NCI-H1417 treated with DMSO at 0.1 percent for 48 hours (cell line): ENCODE data around the gene SOX13.
"Not testable (repeated sequence)": the region's sequence is repeated elsewhere in the genome, so short reads cannot be mapped to it uniquely, and the experiment has no call there.

Source experiments
- DNase-seq: peaks from one replicate; lab custom pipeline; 2025; lab: John Stamatoyannopoulos, UW

The SOX13 gene

DNA sequence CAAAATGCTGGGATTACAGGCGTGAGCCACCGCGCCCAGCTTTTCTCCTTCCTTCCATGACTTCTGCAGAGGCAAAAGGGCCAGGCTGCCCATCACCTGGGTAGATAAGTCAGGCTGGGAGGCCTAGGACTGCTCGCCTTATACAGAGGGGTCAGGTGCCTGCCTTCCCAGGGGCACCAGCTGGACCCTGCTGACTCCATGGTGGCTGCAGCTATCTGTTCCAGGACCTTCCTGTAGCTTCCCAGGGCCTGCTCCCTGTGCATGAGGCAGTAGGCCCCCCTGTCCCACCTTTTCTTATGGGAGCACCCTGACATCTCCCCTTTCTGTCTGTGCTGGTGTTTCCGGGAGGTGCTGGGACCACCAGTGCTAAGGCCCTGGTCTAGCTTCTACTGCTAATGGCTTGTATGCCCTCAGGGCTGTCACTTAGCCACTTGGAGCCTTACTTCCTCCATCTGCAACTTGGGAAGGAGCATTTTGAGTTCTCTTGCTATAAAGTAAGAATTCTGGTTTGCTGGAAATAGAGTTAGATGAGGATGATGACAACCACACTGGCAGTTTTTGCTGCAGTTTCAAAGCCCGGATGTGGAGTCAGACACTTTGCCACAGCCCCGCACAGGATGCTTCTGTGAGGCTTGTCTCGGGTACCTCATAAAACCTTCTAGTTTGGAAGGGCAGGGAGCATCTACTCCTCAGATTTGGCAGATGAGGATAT, 14.4 kb downstream of the SOX13 start:
- DNase-seq: no peak

DNA sequence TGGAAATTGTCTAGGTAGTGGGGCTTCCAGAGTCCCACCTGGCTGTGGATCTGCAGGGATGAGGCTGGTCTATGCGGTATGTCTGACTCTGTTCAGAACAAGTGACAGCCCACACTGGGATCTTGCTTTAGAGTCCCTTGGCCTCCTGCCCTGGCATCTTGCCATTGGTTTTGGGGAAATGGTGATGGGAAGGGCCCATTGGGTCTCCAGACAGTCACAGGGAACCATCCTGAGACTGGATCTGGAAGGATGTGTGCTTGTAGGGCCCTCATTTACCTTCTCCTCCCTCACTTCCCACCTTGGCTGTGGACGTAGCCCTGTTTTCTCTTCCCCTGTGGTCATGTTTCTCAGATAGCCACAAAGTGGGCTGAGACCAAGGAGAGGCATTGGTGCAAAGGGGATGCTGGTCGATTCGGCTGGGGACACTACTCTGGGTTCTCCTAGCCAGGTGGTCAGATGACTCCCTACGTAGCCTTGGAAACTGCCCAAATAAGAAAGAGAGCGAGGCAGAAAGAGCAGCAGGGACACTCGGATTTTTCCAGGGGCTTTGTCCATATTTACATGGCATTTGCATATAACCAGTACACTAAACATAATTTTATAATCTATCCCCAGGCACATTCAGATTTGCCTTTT, 15.1 kb downstream of the SOX13 start:
- DNase-seq: no peak

DNA sequence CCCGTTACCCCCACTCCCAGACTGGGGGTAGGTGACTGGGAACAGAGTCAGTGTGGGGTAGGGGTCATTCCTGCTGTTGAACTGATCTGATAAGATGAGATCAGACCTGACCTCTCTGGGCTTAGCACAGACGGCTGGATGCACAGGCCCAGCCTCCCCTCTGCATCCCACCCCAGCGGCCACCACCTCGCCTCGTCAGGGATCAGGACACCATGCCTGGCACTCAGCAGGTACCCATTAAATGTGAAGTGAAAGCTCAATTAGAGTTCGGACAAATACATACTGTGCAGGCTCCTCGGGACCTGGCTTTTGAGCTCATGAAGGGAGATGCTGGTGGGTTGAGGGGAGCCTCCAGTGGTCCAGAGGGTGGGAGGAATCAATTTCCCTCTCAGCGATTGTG, 15.7 kb downstream of the SOX13 start:
- no peak for DNase-seq

DNA sequence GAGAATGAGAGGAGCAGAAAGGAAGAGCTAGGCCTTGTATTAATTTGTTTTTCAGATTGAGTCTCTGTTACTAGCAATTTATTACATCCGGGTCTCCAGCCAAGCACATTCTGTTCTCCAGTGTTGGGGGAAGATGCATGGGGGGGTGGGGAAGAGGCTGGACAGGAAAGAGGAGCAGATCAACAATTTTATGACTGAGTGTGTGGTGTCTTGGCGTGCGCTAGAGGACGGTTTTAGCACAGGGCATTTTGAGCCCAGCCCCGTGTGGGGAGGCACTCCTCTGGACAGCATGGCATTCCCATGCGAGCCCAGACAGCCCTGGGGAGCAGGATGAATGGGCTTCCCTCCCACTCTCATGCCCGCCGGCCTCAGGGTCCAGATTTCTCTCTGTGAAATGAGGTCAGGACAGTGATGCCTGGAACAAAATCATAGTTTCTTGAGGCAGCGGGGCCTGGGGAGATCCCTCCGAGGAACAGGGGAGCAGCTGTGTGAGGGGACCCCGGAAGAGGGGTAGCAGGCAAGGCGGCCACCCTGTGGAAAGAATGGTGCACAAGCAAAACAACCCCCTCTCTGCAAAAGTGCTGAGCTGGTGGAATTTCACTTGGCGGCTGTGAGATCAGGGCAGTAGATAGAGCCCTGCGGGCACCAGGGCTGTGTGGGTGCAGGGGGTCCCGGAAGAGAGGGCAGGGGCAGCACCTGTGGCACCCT, 16.3 kb downstream of the SOX13 start:
- DNase-seq: no peak

DNA sequence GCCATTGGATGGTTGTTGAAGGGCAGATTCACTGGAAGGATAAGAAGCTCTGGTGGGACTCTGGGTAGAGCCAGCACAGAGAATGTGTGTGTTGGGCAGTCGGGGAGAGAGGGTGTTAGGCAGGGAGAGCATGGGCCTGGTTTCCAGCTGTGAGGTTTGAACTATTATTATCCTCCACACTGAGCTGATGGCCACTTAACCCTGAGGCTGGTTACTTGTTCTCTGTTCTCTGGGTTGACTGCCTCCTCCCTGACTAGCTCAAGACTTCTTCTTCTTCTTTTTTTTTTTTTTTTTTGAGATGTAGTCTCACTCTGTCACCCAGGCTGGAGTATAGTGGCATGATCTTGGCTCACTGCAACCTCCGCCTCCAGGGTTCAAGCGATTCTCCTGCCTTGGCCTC, 17.2 kb downstream of the SOX13 start:
- not testable (repeated sequence) for DNase-seq

DNA sequence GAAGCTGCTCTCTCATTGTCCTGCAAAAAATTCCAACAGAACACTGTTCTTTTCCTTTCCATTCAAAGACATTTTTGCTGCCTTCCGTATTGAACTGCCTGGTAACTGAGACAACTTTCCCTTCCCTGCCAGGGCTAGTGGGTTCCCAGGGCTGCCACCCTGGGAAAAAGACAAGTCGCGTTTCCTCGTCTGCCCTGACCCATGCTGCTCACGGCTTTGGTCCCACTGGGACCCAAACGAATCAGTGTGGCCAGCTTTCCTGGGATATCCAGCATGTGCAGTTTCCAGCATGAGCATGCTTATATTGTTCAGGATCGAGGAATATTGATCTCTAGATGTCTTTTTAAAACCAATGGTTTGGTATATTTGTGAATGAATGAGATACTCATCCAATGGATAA, 18.2 kb downstream of the SOX13 start:
- DNase-seq: no peak

DNA sequence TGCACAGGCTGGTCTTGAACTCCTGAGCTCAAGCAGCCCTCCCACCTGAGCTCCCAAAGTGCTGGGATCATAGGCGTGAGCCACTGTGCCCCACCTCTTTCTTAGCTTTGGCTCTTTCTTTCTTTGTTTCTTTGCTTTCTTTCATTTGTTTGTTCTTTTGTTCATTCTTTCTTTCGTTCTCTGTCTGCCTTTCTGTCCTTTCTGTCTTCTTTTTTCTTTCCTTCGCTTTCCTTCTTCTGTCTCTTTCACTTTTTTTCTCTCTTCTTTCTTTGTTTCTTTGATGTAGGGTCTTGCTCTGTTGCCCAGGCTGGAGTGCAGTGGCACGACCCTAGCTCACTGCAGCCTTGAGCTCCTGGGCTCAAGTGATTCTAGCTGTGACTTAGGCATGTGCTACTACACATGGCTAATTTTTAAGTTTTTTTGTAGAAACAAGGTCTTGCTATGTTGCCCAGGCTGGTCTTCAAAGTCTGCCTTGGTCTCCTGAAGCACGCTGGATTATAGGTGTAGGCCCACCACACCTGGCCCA, 18.9 kb downstream of the SOX13 start:
- no peak for DNase-seq

DNA sequence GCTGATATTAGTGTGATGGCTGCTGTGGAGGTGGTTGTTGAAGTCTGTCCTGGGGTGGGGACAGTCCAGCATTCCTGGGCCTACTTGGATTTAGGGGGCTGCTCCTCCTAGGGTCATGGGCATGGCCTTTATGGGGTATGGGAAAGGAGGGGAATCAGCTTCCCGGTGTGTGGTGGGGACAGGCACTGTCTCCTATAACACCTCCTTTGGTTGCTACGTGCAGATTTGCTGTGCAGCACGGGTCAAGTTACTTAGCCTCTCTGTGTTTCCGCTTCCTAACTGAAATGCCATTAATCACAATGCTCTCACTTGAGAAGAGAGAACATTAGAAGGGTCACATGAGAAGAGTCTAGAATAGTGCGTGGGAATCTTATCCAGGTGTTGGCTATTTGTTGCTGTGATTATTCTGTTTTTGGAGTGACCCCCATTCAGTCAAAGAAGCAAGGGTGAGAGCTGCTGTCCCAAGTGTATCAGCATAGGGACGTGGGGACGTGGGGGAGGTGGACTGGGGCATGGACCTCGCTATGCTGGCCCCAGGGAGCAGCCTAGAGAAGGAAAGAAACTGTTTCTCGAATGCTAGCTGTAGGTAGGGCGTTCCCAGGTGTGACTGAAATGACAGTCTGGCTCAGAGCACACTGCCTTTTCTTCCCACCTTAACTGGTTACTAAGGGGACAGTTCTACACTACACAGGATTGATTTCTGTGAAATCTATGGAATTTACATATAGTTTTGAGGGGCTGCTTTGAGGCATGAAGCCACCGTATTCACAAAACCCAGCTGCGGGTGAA, 19.9 kb downstream of the SOX13 start:
- DNase-seq: no peak

DNA sequence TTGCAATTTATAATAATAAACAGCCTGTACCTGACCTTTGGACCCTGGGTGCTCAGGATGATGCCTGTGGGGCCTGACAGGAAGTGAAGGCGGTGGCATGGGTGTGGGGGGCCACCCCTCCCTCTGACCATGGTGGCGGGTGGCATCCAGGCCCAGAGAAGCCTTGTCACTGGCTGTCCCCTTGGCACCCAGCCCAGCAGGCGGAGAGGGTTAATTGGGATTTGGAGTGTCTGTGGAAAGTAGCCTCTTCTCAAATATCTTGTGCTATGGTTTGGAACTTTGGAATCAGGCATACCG, 20.5 kb downstream of the SOX13 start:
- DNase-seq: no peak

DNA sequence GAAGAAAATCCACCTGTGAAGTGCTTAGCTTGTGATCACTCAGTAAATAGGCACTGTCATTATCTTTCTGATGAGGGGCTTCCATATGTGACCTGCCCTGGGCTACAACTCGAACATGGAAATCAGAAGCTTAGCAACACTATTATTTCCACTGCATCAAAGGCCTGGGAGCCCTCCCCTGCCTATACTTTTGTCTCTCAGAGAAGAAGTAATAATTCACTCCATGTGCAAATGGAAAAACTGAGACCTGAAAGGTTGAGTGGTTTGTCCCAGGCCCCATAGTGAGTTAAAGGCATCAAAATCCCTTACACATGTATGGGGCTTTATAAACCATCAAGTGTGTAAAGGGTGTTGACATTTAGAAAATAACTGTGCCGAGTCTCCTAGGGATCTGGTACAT, 20.9 kb downstream of the SOX13 start:
- no peak for DNase-seq

DNA sequence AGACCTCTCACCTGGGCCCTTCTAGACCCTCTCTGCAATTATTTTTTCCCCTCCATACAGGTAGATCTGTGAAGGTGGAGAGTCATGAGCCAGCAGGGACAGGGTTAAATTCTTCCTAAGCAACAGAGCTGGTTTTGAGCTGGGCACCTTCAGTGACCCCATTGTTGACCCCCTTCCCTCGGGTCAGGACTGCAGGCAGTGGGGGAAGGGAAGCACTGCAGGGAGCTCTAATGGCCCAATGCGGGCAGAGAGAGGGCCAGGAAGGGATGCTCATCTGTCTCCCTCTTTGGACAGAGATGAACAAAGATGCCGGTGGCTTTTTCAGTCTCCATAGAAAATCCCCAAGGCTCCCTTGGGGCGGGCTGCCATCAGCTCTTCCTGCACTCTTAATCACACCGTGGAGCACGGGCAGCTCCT, 21.4 kb downstream of the SOX13 start:
- no peak for DNase-seq

DNA sequence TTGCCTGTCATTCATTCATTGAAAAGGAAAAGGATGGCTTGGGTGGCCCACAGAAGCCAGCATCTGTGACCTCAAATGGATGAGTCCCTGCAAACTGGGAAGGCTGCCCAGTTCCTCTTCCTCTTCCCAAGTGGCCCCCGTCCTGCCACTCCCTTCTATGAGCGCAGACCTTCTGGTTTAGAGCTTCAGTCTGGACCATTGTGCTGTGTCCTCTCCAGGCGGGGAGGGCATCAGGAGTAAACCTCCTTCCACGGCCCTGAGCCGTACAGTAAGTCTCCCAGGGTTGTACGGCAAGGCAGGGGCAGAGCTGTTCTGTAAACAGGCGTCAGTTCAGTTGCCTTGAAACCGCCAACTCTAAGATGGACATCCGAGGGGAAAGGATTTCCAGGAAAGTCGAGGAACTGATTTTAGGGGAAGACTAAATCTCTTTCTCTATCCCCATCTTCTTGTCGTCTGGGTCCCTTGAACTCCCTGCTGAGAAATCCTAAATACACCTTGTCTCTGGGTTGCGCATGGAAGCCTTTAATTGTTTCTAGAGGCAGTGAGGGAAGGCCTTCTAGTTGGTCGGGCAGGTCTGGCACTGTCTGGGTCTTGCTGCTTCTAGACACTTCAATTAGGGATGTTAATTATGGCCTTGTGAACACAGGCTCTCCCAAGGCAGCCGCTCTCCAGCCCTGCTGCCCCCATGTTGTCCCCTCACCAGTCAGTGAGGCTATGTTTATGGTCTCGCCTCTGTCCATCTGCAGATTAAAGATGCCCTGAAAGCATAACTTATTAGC, 22.1 kb downstream of the SOX13 start:
- DNase-seq: peak; percentile 64

DNA sequence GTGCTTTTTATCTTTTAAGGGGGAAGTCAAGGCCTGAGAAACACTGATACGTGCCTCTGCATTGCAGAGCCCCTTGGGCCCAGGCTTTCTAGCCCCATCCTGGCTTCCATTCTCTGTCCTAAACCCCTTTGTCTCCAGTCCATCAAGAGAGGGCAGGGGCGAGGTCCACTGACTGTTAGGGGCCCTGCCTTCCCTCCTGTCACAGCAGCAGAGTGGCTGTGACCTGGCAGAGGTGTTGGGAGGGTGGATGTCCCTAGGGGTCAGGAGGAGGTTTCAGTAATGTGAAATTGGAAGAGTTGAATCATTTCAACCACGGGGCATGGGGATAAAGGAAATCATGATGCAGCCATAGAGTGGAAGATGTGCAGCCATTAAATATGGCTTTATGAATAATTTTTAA, 24.0 kb downstream of the SOX13 start:
- DNase-seq: no peak

DNA sequence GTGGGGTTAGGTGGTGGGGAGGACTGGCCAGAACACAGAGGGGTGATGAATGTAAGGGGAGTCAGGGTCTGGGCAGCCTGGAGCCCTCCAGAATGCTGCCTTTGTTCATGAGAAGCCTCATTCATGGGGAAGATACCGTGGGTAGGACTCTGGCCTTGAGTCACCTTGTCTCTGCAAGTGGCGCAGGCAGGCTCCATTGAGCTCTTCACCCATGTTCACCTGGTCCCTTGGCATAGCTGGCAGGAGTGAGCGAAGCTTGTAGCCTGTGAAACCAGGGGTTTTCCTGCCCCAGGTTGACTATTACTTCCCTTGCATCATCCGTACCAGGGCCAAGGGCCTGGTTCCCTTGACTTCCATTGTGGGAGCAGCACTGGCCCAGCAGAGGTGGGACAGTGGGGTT, 25.8 kb downstream of the SOX13 start:
- DNase-seq: no peak

DNA sequence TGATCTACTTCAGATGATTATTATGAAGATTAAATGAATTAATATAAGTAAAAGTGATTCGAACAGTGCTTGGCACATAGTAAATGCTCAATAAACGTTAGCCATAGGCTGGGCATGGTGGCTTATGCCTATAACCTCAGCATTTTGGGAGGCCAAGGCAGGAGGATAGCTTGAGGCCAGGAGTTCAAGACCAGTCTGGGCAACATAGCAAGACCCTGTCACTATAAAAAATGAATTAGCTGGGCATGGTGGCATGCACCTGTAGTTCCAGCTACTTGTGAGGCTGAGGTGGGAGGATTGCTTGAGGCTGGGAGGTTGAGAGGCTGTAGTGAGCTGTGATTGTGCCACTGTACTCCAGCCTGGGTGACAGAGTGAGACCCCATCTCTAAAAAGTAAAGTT, 26.8 kb downstream of the SOX13 start:
- not testable (repeated sequence) for DNase-seq

DNA sequence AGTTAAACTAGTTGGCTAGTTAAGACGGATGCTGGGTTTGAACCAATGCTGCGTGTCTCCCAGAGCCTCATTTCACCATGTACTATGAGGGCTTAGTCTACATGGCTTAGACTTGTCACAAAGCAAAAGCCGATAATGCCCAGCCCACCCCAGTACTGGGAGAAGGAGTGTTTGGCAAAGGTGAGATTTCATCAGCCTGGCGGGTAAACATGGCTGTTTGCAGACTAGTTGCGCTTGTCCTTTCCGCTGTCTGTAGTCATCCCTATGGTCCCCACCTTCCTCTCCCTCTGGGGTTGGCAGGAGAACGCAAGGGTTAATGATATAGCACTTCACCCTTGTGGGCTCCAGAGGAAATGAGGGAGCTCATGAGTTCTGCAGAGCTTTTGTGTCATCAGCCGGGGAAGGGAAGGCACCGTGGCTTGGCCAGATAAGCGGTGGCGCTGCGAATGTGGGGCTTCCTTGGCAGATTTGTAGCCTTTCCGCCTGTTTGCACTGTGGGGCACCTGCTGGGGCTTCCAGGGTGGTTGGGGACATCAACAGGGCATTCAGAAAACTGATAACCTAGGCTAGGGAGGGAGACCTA, 29.2 kb downstream of the SOX13 start:
- DNase-seq: peak; percentile 4

DNA sequence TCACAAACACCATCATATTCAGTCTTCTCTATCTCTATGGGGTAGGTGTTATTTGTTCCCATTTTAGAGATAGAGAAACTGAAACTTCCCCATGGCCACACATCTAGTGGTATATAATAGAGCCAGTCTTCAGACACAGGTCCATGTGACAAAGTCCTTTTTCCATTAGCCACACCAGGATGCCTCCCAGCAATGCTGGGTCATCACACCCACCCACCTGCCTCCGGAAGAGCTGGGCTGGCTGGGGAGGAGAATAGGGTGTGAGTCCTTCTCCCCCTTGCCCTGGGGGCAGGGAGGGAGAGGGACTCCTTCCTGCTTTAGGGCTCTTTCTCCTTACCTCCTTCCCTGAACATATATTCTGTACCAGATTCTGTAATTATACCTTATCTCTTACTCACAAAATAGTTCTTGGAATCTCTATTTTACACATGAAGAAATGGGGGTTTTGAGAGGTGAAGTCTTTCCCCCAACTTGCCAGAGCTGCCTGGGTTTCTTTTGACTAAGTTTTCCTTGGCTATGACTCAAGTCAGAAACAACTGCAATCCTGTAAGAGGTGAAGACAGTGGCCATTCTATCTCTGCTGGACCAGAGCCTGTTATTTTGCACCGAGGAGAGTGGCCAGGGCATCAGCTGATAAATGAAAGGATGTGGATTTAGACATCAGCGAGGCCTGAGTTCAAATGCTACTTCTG, 30.0 kb downstream of the SOX13 start:
- no peak for DNase-seq

DNA sequence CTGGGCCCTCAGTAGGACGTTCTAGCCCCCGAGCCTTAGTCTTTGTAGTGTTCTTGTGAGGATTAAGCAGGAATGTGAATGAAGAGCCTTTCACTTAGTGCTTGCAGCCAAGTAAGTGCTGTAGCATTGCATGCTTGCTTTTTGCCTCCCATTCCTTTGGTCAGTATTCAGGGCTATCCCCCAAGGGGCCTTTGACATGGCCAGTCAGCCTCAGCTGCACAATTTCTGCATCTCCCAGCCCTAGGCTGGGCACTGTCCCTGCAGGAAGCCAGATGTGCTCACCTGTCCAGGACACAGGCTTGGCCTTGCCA, 30.5 kb downstream of the SOX13 start:
- DNase-seq: no peak

DNA sequence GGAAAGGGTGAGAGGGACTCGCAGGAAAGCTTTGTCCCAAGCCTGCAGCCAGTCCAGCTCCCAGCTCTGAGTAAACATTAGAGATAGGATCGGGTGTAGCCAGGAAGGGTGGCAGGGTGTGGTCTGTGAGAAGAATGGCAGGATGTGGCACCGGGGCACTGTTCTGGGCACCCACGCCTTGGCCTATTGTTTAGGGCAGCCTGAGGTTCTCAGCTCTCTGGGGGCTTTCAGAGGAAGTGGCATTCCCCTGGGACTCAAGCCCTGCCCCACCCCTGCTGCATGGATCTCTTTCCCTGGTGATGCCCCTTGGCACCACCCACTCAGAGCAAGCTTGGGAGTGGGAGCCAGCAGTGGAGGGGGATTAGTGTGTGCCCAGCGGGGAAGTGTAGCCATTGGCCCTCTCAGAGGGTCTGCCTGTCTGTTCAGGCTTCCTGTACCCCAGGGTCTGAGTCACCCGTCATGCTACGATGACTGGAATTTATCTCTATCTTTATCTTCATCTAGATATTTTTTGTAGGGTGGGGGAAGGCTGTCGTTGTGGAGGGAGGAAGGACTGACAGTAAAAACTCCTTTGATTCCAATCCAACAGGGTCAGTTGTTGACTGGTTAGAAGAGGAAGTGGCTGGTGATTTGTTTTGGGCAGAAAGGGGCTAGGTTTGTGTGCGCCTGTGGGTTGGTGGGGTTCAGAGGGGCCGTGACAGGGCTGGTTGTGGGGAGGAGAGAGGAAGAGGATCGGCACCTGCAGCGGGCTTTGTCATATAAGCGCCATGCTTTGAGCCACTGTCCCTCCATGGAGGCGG, 31.6 kb downstream of the SOX13 start:
- DNase-seq: no peak

DNA sequence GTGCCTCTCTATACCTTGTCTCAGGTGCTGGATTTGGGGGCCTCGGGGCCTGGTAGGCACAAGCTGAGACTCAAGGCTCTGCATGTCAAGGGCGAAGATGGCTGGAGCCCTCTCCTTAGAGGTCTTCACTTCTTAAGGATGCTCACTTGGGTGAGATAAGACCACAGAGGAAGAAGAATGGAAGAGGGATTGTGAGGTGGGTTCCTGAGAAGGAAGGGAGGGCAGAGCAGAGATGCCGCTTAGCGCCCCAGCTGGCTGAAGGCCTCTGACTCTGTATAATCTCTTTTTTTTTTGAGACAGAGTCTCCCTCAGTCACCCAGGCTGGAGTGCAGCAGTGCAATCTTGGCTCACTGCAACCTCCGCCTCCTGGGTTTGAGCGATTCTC, 32.2 kb downstream of the SOX13 start:
- DNase-seq: no peak
